Measurements from ENCODE around the gene RAB8A. TPM values are rescaled to one million over a fixed set of nuclear protein-coding genes. Genes with fewer than 3 reads are reported as not detected.

Gene RAB8A
- total RNA-seq, 8 experiments from 2014 or later, result 14.2 to 54.5 (median 42.3) TPM

Other genes with a start within 250 kb of the RAB8A start
- gene CYP4F2, start 213.8 kb upstream of the RAB8A start, total RNA-seq, result 1 to 10 TPM in 1 of 8 experiments, under 1 TPM in 1, not detected in 6; 0.36 to 1.2 TPM
- under 1 TPM in 4 of 8 experiments, not detected in 4; 0.17 to 0.71 (median 0.35) TPM for gene CYP4F11, start 177.4 kb upstream of the RAB8A start, total RNA-seq
- under 1 TPM in 2 of 8 experiments, not detected in 6; 0.38 to 0.46 TPM for gene OR10H4, start 162.9 kb upstream of the RAB8A start, total RNA-seq
- 100 to 1,000 TPM in 5 of 8 experiments, 10 to 100 TPM in 3; 73.0 to 457 (median 228) TPM for gene TPM4, start 35.4 kb upstream of the RAB8A start, total RNA-seq
- 1 to 10 TPM in 1 of 8 experiments, under 1 TPM in 4, not detected in 3; 0.14 to 1.1 (median 0.36) TPM for gene HSH2D, start 31.8 kb downstream of the RAB8A start, total RNA-seq
- under 1 TPM in 1 of 8 experiments, not detected in 7; 0.61 TPM for gene CIB3, start 61.6 kb downstream of the RAB8A start, total RNA-seq
- 100 to 1,000 TPM in 5 of 8 experiments, 10 to 100 TPM in 3; 78.1 to 159 (median 114) TPM for gene FAM32A, start 73.5 kb downstream of the RAB8A start, total RNA-seq
- gene AP1M1, start 86.0 kb downstream of the RAB8A start, total RNA-seq, result 10 to 100 TPM; 23.4 to 87.8 (median 64.6) TPM
- gene KLF2, start 212.9 kb downstream of the RAB8A start, total RNA-seq, result 1 to 10 TPM in 1 of 8 experiments, under 1 TPM in 5, not detected in 2; 0.13 to 1.3 (median 0.65) TPM